GM08714 (cell line): ENCODE data around the gene PPT1.
A peak's percentile ranks its signal among the peaks of the same experiment; 100 is the strongest.
"Not testable (repeated sequence)": the region's sequence is repeated elsewhere in the genome, so short reads cannot be mapped to it uniquely, and the experiment has no call there.

Experiments used
- H3K4me3 ChIP-seq: fragments of 200-500 bp; sonication (Bioruptor generic); 2 replicates; pipeline ENCODE4 v1.5.1; 2014; ENCODE audit warnings: mild to moderate bottlenecking, low read length, inconsistent platforms
- ZNF274 ChIP-seq: IDR thresholded peaks from 2 replicates; pipeline ENCODE4 v1.6.1; 2012; ENCODE audit warnings: mild to moderate bottlenecking, low read depth, low read length

The PPT1 gene

DNA sequence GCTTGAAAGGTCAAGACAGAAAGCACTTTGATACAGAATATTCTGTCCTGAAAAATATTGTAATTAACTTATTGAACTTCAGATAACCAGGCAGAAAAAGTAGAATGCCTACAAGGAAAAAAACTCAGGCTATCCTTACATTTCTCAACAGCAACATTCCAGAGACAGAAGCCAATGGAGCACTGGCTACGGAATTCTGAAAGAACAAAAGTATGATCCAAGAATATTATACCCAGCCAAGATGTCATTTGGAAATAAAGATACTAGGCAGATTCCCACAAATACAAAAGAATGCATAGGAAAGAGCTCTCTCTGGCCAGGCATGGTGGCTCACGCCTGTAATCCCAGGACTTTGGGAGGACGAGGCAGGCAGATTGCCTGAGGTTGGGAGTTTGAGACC lies 5.8 kb upstream of the PPT1 start:
- TF ChIP-seq ZNF274: no peak
- H3K4me3 ChIP-seq: no peak overlapping the region

DNA sequence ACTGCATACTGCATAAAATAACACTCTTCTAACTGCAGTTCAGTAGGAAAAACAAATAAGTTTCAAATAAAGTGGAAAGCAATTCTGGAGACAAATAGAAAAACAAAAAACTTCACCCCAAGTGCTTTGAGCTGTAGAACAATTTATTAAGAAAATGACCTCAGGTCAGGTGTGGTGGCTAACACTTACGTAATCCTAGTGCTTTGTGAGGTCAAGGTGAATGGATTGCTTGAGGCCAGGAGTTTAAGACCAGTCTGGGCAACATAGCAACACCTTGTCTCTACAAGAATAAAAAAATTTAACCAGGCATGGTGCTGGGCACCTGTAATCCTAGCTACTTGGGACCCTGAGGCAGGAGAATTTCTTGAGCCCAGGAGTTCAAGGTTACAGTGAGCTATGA lies 5.0 kb upstream of the PPT1 start:
- TF ChIP-seq ZNF274: no peak
- H3K4me3 ChIP-seq: no peak overlapping the region

DNA sequence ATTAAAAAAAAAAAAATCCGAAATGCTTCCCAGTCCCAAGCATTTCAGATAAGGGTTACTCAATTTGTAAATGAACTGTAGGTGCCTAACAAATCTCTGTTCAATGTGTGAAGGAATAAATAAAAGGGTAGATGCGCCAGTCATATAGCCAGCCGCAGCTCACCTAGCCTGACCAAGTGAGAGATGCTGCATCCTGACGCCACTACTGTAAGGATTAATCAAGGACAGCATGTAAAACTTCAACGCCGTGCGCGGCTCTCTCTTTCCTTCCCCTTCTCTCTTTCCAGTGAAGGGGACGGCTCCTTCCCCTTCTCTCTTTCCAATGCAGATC lies 441 bp downstream of the PPT1 start:
- peak overlapping the region; percentile 87 for H3K4me3 ChIP-seq
- TF ChIP-seq ZNF274: no peak

DNA sequence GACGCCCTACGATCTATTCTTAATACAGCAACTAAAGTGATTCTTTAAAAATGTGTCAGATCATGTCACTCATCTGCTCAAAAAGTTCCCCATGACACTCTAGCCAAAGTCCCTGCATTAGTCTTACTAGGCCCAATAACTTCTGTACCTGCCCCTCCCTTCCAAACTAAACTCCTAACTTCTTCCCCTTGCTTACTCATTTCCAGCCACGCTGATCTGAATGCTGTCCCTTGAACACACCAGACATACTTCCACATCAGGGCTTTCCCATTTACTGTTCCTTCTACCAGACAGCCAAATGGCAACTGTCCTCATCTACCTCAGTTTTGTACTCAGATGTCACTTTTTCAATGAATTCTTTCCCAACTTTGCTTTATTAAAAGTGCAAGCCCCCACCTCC lies 1.2 kb downstream of the PPT1 start:
- no peak for TF ChIP-seq ZNF274
- H3K4me3 ChIP-seq: no peak overlapping the region; the same call in 1 of the 2 replicates

DNA sequence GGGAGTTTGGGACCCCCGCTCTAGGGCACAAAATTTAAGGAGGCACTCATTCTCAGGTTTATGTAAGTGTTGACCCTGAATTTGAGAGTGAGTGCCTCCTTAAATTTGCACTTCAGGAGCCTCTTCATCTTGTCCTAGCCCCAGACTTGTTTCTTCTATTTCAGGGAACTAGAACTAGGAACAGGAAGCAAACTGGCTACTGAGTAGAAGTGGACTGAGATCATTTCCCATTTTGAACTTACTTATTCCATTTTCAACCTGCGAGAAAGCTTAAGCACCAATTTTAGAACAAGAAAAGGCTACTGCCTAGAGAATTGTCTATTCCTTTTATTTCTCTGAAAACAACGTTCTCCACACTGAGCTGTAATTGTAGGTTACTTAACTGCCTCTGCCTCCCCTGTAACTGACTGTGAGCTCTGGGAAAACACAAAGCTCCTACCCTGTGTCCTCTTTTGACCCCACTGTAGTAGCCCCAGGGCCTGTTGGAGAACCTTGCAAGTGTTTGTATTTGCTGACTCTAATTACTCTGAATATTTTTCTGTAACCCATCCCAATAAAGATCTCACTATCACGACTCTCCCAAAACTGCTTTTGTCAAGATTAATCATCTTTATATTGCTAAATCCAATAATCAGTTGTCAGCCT lies 2.5 kb downstream of the PPT1 start:
- H3K4me3 ChIP-seq: no peak overlapping the region
- TF ChIP-seq ZNF274: no peak

DNA sequence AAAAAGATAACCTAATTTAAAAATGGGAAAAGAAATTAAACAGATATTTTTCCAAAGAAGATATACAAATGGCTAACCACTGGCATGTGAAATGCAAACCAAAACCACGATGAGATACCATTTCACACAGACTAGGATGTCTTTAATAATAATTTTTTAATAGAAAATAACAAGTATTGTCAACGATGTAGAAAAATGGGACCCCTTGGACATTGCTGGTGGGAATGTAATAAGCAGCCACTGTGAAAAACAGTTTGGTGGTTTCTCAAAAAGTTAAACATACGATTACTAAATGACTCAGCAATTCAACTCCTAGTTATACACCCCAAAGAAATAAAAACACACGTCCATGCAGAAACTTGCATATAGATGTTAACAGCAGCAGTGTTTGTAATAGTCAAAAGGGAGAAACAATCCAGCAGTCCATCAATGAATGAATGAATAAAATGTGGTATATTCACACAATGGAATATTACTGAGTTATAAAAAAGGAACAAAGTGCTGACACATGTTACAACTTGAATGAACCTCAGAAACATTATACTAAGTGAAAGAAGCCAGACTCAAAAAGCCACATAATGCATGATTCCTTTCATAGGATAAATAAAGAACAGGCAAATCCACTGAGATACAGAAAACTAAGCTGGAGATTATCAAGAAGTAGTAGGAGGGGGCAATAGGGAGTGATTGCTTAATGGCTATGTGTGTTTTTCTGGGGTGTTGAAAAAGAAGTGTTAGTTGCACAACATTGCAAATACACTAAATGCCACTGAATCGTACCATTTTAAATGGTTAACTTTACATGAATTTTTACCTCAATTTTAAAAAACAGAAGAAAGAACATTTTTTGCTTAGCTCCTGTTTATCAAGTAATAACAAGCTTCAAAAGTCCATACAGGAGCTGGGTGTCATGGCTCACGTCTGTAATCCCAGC lies 4.1 kb downstream of the PPT1 start:
- H3K4me3 ChIP-seq: no peak overlapping the region
- TF ChIP-seq ZNF274: no peak

DNA sequence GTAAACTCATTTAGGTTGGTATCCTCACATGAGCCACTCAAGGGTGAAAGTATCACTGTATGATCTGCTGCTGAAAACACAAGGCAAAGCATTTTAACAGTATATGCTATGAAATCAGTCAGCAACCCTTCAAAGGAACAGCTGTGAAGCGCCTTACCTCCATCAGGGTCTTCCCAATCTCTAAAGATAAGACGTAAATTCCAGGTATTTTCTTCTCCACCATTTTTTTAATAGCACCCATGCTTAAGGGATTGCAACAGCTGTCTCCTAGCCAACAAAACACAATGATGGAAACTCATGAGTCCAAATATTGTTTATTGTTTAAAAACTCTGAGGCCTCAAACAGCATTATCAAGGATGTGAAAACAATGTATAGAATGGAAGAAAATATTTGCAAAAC lies 4.8 kb downstream of the PPT1 start:
- TF ChIP-seq ZNF274: no peak
- no peak overlapping the region for H3K4me3 ChIP-seq

DNA sequence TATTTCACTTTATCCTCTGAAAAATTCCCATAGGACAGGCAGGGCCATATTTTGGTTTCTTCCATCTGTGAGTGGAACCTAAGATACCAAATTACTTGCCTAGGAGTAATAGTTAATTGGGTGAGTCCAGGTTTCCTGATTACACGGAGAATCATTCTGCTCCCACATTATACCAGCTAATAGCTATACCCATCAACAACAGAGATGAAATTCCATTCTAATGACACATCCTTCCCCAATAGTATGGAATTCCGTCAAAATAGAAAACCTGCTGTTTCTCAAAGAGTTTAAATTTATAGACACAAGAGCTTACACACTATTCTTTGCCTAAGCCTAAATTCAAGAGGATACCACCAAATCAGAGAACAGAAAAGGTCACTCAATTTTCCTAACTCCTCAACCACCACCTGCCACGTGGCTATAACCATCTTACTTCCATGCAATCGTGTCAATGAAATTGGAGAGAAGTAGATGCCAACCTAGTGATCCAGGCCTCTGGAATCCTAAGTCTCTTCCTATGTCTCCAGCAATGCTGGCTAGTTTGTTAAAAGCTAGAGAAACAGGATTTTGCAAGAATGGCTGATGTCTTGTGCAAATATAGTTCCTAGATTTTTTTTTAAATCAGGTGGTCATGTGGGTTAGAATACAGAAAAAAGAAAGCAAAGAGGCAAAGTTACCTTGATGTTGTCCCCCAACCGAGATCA lies 6.2 kb downstream of the PPT1 start:
- no peak for TF ChIP-seq ZNF274
- no peak overlapping the region for H3K4me3 ChIP-seq

DNA sequence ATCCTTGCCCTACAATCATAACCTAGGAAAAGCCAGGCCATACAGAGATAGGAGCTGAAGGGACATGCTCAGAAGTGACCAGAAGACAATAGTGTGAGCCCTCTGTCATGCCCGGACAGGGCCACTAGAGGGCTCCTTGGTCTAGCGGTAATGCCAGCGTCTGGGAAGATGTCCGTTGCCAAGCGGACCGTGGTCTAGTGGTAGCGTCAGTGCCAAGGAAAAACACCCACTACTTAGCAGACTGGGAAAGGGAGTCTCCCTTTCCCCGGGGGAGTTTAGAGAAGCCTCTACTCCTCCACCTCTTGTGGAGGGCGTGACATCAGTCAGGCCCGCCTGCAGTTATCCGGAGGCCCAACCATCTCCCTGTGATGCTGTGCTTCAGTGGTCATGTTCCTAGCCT lies 12.3 kb downstream of the PPT1 start:
- H3K4me3 ChIP-seq: not testable (repeated sequence)

DNA sequence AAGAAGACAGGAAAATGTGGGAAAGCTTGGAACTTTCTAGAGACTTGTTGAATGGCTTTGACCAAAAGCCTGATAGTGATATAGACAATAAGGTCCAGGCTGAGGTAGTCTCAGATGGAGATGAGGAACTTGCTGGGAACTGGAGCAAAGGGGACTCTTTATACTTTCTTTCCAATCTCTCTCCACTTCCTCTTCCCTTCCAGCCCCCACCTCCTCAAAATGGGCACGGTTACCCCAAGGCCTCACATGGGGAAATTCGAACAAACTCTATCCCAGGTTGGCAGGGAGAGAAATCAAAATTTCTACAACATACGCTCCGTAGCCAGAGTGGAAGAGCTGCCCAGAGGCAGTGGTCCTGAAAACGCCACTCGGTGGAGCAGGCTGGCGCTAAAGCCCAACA lies 15.2 kb downstream of the PPT1 start:
- TF ChIP-seq ZNF274: no peak
- no peak overlapping the region for H3K4me3 ChIP-seq

DNA sequence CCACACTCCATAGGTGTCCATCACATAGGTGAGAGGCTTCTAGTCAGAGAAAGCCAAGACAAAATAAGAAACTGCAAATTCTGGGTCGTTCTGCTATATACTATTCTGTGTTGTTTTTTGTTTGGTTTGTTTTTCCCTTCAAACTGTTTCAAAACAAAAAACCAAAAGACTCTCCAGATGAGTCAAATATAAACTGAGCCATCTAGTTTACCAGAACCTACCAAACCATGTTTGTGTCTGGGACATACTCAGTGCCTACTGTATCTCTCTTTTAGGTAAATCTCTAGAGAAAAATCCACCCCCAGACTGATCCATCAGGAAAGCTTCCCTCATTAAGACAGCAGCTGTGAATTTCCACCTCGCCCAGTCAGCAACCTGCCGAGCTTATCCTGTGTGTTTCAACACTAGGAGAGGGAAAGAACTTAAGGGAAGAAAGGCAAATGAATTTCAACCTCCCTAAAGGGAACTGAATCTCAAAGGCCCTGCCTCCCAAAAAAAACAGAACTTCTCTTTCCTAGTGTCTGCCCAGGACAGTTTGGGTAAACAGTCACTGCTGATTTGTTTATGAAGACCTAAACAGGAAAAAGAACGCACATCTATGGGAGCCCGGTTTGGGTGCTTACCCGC lies 17.2 kb downstream of the PPT1 start:
- no peak overlapping the region for H3K4me3 ChIP-seq
- TF ChIP-seq ZNF274: no peak

DNA sequence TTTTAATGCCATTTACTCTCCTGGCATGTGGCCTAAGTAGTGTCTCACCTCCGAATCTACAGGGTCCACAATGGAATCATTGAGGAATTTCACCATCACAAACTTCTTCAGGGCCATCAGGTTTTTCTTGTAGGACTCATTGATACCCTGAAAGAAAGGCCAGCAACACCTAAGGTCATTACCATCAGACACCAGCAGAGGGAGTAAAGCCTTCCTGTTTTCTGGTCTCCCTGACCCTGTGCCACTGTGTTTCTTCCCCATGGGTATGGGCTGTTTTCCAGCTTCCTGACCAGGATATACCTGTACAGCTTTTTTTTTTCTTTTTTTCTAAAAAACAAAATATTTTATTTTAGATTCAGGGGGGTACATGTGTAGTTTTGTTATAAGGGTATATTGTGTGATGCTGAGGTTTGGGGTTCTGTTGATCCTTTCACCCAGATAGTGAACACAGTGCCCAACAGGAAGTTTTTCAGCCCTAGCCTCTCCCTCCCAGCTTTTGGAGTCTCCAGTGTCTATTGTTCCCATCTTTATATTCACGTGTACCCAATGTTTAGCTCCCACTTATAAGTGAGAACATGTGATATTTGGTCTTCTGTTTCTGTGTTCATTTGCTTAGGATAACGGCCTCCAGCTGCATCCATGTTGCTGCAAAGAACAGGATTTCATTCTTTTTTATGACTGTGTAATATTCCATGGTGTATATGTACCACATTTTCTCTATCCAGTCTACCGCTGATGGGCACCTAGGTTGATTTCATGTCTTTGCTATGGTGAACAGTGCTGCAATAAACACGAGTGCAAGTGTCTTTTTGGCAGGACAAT lies 18.3 kb downstream of the PPT1 start:
- H3K4me3 ChIP-seq: no peak overlapping the region
- no peak for TF ChIP-seq ZNF274

DNA sequence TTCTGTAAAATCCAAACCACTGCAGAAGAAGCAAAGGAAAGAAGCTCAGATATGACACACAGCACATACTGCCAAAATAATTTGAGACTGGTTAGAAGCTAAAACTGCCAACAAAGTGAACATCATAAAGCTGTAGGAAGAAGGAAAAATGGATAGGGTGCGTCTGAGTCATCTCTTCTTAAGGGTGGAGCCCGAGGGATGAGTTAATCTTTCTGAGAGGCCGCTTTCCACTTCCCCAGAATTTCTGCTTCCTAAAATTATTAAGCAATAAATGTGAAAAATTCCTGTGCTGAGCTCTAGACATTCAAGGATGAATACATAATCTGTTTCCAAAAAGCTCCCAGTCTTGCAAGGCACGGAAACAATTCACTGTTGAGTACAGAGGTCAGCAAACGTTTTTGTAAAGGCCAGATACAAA lies 20.1 kb downstream of the PPT1 start:
- TF ChIP-seq ZNF274: no peak
- no peak overlapping the region for H3K4me3 ChIP-seq

DNA sequence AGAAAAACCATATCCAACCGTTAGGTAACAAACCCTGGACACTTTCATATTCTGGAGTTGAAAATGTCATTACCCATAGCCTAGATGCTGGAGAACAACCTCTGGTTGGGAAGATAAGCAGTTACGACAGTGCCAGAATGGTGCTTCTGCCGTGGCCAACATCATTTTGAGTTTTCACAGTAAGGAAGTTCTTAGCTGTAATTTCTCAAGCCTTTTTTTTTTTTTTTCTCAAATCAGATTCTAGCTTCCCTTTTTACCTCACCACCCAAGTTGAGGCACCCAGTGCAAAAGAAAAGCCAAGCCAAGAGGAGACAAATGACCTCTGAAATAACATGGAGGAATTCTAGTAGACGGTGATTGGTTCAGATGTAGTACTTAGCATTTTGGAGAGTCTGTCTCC lies 21.8 kb downstream of the PPT1 start:
- no peak overlapping the region for H3K4me3 ChIP-seq
- no peak for TF ChIP-seq ZNF274

DNA sequence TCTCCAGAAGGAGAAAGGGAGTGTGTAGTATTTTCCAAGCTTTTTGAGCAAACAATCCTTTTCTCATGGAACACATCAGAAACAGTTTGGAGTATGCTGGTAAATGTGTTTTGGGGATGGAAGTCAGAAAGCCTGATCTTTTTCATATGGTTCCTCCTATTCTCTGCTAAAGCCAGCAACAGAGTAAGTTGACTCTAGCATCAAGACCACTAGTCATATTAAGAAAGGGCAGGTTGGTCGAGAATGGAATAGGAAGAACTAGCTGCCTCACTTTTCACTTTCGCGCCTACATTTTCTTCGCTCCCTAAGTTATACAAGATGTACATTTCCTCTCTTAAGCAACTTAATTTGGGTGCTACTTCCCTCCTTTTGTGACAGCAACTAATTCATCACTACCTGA lies 24.0 kb downstream of the PPT1 start:
- no peak overlapping the region for H3K4me3 ChIP-seq
- TF ChIP-seq ZNF274: no peak
